Prostate gland (tissue), 2 donors: ENCODE data around the gene SAMD4A. TPM values are rescaled to one million over a fixed set of nuclear protein-coding genes. Genes with fewer than 3 reads are reported as not detected.

ENCODE experiments used
- DNase-seq: peaks from one replicate; pipeline ENCODE4 v3.0.0-alpha.2; 2019; ENCODE audit warnings: low spot score
- H3K27ac ChIP-seq, 2 donors: fragments of 200-600 bp; sonication (generic); 2 replicates each; pipeline ENCODE4 v1.5.1; 2017 to 2019
- H3K27me3 ChIP-seq: fragments of 200-600 bp; sonication (generic); replicated peaks from 2 replicates; pipeline ENCODE4 v1.5.1; 2019; ENCODE audit not compliant: insufficient read depth
- H3K36me3 ChIP-seq, 2 donors: fragments of 200-600 bp; sonication (generic); 1 replicate in 1 of 2; 2 replicates in 1 of 2; pipeline versions ENCODE4 v1.5.1 to v1.8.1; 2017 to 2019
- H3K4me1 ChIP-seq: fragments of 200-600 bp; sonication (generic); replicated peaks from 2 replicates; pipeline ENCODE4 v1.5.1; 2019
- H3K4me3 ChIP-seq, 2 donors: fragments of 200-600 bp; sonication (generic); 2 replicates each; pipeline ENCODE4 v1.5.1; 2017 to 2019
- H3K9me3 ChIP-seq: fragments of 200-600 bp; sonication (generic); 2 replicates; pipeline ENCODE4 v1.5.1; 2017
- CTCF ChIP-seq, 4 experiments: fragments of 200-600 bp in 2 of 4; fragments of 450-650 bp in 2 of 4; sonication (generic) in 2 of 4; IDR thresholded peaks; 1 replicate in 3 of 4; 2 replicates in 1 of 4; pipeline ENCODE4 v1.5.1; 2016 to 2019; ENCODE audit warnings: antibody characterized with exemption in 4 of 4, mild to moderate bottlenecking in 2 of 4, moderate library complexity in 2 of 4
- POLR2A ChIP-seq: fragments of 450-650 bp; IDR thresholded peaks from one replicate; pipeline ENCODE4 v1.6.1; 2016; ENCODE audit warnings: antibody characterized with exemption, mild to moderate bottlenecking
- POLR2AphosphoS5 ChIP-seq: sonication (generic); formaldehyde crosslinking; IDR thresholded peaks from one replicate; pipeline ENCODE4 v1.6.1; 2017; ENCODE audit warnings: antibody characterized with exemption
- WGBS: methylation state at CpG from one replicate; pipeline ENCODE4 v1.1.5; 2018; 5-methylcytosine and 5-hydroxymethylcytosine counted together
- intact Hi-C: fragments of 100-400 bp; cut with DNase I; formaldehyde crosslinking; loops from one replicate; pipeline ENCODE4 v1.14.2; 2022
- total RNA-seq, 2 donors: library from RNA; depleted of rRNA; stranded (reverse); fragments of >200 nt; gene quantifications; one replicate each; pipeline ENCODE4 v1.1.0, GENCODE V29; 2016

Gene SAMD4A
- total RNA-seq, 2 donors from 2014 or later = 18.1 to 38.5 TPM

GRCh38 chr14:54758041-54758440 lies 191.1 kb downstream of the SAMD4A start:
- no peaks in the 10 kb centered on the region for H3K4me1 ChIP-seq
- intact Hi-C loops = no loop called here
- H3K4me3 ChIP-seq = no peak overlapping the region
- WGBS = 60% methylated on average over 9 of the region's 9 CpGs
- no peaks in the 10 kb centered on the region for H3K36me3 ChIP-seq
- DNase-seq = peak; percentile 45
- H3K9me3 ChIP-seq = no peaks in the 10 kb centered on the region
- no peaks in the 10 kb centered on the region for H3K27me3 ChIP-seq
- H3K27ac ChIP-seq = no peak overlapping the region
- TF ChIP-seq POLR2A (no peak), CTCF (IDR thresholded peaks at IDR 0.05) (no peak), POLR2AphosphoS5 (no peak)

- Histone ChIP-seq H3K27me3 (no peaks in the 10 kb centered on the region), H3K36me3 (peaks cover 0 to 4% of the 10 kb centered on the region in 2 donors), H3K27ac (no peak overlapping the region), H3K9me3 (no peaks in the 10 kb centered on the region), H3K4me3 (no peak overlapping the region), H3K4me1 (no peaks in the 10 kb centered on the region)
- DNase-seq = no peak
- intact Hi-C loops = no loop called here
- 93% methylated on average over 31 of the region's 33 CpGs for WGBS
- TF ChIP-seq POLR2AphosphoS5 = no peak
- TF ChIP-seq POLR2A = no peak
- TF ChIP-seq CTCF (IDR thresholded peaks at IDR 0.05) = no peak
Measured at GRCh38 chr14:54759982-54760585, 193.2 kb downstream of the SAMD4A start.

- Histone ChIP-seq H3K36me3 (peaks cover 0 to 4% of the 10 kb centered on the region in 2 donors), H3K27me3 (no peaks in the 10 kb centered on the region), H3K27ac (no peak overlapping the region), H3K9me3 (no peaks in the 10 kb centered on the region), H3K4me1 (no peaks in the 10 kb centered on the region), H3K4me3 (no peak overlapping the region)
- intact Hi-C loops = no loop called here
- TF ChIP-seq CTCF (IDR thresholded peaks at IDR 0.05) = no peak
- TF ChIP-seq POLR2A = no peak
- no peak for TF ChIP-seq POLR2AphosphoS5
- 91% methylated on average over 11 of the region's 11 CpGs for whole genome bisulfite sequencing
- no peak for DNase-seq
Measured at GRCh38 chr14:54760866-54761575, 194.1 kb downstream of the SAMD4A start.

GRCh38 chr14:54761835-54762234 lies 194.9 kb downstream of the SAMD4A start:
- Histone ChIP-seq H3K36me3 (peaks cover 0 to 4% of the 10 kb centered on the region in 2 donors), H3K4me1 (no peaks in the 10 kb centered on the region), H3K9me3 (no peaks in the 10 kb centered on the region), H3K27me3 (no peaks in the 10 kb centered on the region), H3K4me3 (no peak overlapping the region), H3K27ac (no peak overlapping the region)
- 93% methylated on average over 6 of the region's 6 CpGs for WGBS
- no peak for DNase-seq
- intact Hi-C loops = no loop called here
- TF ChIP-seq POLR2A (no peak), CTCF (IDR thresholded peaks at IDR 0.05) (no peak), POLR2AphosphoS5 (no peak)

- Histone ChIP-seq H3K36me3 (peaks cover 0 to 4% of the 10 kb centered on the region in 2 donors), H3K4me1 (no peaks in the 10 kb centered on the region), H3K27ac (no peak overlapping the region), H3K9me3 (no peaks in the 10 kb centered on the region), H3K27me3 (no peaks in the 10 kb centered on the region), H3K4me3 (no peak overlapping the region)
- no peak for DNase-seq
- intact Hi-C loops = no loop called here
- no peak for TF ChIP-seq POLR2AphosphoS5
- no peak for TF ChIP-seq CTCF (IDR thresholded peaks at IDR 0.05)
- TF ChIP-seq POLR2A = no peak
- WGBS = 86% methylated on average over 5 of the region's 5 CpGs
Measured at GRCh38 chr14:54762296-54762695, 195.4 kb downstream of the SAMD4A start.
